Gastrocnemius medialis (tissue), 4 donors: ENCODE measurements around the gene MIX23.

Source experiments
- POLR2A ChIP-seq, 2 donors: fragments of 450-650 bp; IDR thresholded peaks; one replicate each; pipeline ENCODE4 v1.6.1; 2017; ENCODE audit warnings: antibody characterized with exemption in 2 of 2, mild to moderate bottlenecking in 2 of 2, moderate library complexity in 2 of 2
- TF ChIP-seq, protein P1 (sequence below), 5 experiments: fragments of 450-650 bp in 3 of 5; fragments of 200-600 bp in 2 of 5; sonication (generic) in 2 of 5; IDR thresholded peaks in 4 of 5; conservative IDR thresholded peaks in 1 of 5; 1 replicate in 4 of 5; 2 replicates in 1 of 5; pipeline ENCODE4 v1.5.1; 2016 to 2019; ENCODE audit warnings: antibody characterized with exemption in 5 of 5, mild to moderate bottlenecking in 3 of 5, moderate library complexity in 3 of 5

DNA sequence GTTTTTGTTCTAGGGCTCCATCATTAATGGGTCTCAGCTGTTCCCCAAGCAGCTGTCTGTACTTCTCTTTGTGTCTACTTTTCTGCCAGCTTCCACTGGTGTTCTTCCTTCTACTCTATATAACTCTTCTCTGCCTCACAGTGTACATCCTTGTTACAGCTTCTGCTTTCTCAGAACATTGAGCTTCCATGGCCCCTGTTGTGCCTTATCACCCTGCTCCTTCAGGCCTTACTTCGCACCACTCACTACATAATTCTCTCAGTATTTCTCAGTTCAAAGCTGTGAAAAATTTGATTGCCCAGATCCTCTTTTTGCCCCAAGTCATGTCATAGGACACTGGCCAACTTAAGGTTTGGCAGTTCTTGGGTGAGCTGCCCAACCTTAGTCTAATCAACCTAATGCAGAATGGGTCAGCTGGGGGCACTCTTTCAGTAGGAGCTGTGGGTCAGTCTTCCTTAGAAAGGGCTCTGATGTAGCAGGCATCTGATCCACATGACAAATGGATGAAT is 29.1 kb downstream of the MIX23 start:
- TF ChIP-seq POLR2A (IDR thresholded peaks at IDR 0.05), result no peak
- TF ChIP-seq, protein P1, sequence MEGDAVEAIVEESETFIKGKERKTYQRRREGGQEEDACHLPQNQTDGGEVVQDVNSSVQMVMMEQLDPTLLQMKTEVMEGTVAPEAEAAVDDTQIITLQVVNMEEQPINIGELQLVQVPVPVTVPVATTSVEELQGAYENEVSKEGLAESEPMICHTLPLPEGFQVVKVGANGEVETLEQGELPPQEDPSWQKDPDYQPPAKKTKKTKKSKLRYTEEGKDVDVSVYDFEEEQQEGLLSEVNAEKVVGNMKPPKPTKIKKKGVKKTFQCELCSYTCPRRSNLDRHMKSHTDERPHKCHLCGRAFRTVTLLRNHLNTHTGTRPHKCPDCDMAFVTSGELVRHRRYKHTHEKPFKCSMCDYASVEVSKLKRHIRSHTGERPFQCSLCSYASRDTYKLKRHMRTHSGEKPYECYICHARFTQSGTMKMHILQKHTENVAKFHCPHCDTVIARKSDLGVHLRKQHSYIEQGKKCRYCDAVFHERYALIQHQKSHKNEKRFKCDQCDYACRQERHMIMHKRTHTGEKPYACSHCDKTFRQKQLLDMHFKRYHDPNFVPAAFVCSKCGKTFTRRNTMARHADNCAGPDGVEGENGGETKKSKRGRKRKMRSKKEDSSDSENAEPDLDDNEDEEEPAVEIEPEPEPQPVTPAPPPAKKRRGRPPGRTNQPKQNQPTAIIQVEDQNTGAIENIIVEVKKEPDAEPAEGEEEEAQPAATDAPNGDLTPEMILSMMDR (IDR thresholded peaks at IDR 0.05 in 4 of 5, conservative IDR thresholded peaks at IDR 0.05 in 1 of 5), result no peak
